Left lobe of liver (tissue), 2 donors: ENCODE data around the gene FZD8. TPM values are rescaled to one million over a fixed set of nuclear protein-coding genes. Genes with fewer than 3 reads are reported as not detected.
A peak's percentile ranks its signal among the peaks of the same experiment; 100 is the strongest.

Source experiments
- ATAC-seq: fragments of 200-7000 bp; cut with Tn5 transposase; one replicate; pipeline ENCODE4 v1.9.1; 2020; ENCODE audit warnings: mild to moderate bottlenecking, moderate library complexity
- DNase-seq: peaks from one replicate; pipeline ENCODE4 v3.0.0-alpha.2; 2020; ENCODE audit warnings: low spot score
- total RNA-seq: library from RNA; stranded (reverse); gene quantifications from one replicate; pipeline ENCODE4 v1.2.1, GENCODE V29; 2021
- donor health status: DM: no; HTN: no; CAD: no; lungs with moderate emphysema.
- donor health status: DM: no; HTN: yes; CAD: no.

The FZD8 gene
- total RNA-seq, 1 donor from 2014 or later, result 5.7 TPM

DNA sequence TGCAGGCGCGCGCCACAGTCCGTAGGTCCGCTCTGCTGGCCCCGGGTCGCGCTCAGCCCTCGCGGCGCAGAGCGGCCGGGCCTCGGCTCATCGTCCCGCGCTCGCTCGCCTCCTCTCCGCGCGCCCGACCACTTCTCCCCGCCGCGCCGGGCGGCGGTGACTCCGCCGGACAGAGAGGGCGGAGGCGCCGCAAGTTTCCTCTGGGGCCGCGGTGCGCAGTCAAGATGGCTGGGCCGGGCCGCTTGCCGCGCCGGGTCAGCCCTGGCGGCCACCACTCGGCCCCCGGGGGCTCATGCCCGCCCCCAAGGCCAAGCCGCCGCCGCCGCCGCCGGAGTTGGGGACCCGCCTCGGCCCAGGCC lies 441 bp downstream of the FZD8 start:
- ATAC-seq (peak; percentile 43), DNase-seq (no peak)

DNA sequence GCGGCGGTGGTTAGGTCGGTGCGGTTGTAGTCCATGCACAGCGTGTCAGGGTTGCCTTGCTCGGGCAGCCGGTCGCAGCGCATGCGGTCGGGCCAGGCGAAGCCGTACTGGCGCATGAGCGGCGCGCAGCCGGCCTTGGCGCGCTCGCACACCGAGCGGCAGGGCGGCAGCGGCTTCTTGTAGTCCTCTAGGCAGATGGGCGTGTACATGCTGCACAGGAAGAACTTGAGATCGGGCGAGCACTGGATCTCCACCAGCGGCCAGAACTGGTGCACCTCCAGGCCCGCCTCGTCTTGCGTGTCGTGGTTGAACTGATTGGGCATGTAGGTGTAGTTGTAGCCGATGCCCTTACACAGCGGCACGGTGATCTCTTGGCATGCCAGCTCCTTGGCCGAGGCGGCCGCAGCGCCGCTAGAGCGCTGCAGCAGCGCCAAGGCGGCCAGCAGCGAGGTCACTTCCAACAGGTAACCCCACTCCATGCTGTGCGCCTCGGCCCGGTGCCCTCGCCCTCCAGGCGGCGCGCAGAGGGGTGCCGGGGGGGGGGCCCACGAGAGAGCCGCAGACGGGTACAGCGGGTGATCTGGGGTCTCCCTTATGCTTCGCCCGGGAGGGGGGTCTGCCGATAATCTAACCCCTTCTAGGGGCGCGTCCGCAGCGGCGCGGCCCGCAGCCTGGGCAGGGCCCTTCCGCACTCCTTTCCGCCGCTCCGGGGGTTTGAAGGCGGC lies 983 bp downstream of the FZD8 start:
- peak; percentile 43 for ATAC-seq
- DNase-seq, result peak; percentile 74

DNA sequence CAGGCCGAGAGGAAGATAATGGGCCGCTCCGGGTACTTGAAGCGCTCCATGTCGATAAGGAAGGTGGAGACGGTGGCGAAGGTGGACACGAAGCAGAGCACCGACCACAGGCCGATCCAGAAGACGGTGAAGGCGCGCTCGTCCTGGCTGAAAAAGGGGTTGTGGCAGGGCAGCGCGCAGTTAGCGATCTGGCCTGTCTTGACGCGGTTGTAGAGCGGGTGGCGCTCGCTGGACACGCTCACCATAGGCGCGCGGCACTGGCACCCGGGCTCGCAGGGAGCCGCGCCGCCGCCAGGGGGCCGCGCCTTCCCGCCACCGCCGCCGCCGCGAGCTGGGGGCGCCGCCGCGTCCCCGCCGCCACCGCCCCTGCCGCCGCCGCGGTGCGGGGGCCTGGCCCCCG lies 1.6 kb downstream of the FZD8 start:
- peak; percentile 43 for ATAC-seq
- peak; percentile 75 for DNase-seq

DNA sequence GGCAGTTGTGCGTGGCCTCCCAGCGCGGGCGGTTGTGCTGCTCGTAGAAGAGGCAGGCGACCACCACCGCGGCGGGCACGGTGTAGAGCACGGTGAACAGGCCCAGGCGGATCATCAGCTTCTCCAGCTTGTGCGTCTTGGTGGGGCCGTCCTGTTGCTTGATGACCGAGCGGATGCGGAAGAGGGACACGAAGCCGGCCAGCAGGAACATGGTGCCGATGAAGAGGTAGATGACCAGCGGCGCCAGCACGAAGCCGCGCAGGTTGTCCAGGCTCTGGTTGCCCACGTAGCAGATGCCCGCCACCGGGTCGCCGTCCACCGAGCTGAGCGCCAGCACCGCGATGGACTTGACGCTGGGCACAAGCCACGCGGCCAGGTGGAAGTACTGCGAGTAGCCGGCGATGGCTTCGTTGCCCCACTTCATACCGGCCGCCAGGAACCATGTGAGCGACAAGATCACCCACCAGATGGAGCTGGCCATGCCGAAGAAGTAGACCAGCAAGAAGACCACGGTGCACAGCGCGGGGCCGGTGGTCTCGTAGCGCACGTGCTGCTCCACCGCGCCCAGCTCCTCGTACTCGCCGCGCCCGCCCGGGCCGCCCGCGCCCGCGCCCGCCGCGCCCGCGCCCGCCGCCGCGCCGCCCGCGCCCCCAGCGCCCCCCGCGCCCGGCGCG lies 2.2 kb downstream of the FZD8 start:
- DNase-seq (no peak), ATAC-seq (no peak)

DNA sequence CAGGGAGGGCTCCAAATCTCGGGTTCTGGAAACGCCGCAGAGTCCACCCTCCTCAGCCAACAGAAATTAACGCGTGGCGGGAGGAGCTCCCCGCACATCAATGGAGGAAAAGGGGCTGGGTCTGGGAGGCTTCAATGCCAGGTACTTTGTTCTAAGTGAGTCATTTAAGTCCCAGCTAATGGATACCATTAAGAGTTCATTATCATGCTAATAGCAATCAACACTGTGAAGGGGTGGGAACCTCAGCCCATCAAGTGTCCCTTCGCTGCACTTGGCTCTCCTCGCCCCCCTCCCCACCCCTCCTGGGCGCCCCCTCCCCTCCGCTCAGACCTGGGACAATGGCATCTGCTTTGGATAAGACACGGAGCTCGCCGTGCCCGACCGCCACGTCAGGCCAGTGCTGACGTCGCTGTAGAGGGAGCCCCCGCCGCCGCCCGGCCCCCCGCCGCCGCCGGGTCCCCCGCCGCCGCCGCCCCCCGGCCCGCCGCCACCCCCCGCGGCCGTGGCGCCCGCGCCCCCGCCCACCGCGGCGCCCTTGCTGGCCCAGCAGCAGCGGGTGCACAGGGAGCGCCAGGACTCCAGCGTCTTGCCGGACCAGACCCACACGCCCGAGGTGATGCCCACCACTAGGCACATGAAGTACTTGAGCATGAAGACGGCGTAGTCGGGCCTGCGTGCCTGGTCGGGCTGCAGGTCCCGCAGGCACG lies 2.9 kb downstream of the FZD8 start:
- ATAC-seq, result no peak
- no peak for DNase-seq

DNA sequence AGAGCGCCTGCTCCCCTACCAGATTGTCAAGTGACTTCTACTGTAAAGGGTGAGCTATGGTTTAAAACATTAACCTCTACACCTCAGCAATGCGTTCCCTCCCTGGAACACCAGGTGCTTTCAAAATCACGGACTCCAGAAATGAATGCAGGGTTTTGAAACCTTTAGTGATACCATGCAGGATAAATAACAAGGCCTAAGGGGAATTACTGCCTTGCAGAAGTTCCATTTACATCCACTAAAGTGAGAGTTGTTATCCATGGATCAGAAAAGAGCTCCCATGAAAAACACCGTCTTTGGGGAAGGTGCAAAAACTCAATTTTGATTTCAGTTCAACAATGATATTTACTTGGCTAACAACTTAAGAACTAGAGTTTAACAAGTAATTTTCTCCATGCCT lies 4.0 kb downstream of the FZD8 start:
- ATAC-seq, result no peak

DNA sequence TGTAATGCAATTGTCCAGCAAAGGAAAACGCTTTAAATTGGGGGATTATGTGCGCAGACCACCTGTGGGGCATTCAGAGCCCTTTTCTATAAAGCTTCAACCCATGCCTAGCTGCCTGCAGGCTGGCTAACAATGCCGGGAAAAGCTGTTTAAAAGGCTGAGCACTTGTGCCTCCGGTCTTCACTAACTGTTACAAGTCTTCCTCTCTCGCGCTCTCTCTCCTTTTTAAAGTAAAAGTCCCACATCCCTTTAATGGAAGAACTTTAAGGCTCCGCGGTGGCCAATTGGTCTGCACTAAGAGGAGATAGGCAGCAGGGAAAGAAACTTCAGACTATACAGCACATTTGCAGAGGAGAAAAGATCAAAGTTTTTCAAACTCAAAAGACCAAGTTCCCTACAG lies 4.6 kb downstream of the FZD8 start:
- ATAC-seq (no peak), DNase-seq (no peak)

More for the DNA sequence above, 4.0 kb downstream of the FZD8 start:
- DNase-seq, result no peak

DNA sequence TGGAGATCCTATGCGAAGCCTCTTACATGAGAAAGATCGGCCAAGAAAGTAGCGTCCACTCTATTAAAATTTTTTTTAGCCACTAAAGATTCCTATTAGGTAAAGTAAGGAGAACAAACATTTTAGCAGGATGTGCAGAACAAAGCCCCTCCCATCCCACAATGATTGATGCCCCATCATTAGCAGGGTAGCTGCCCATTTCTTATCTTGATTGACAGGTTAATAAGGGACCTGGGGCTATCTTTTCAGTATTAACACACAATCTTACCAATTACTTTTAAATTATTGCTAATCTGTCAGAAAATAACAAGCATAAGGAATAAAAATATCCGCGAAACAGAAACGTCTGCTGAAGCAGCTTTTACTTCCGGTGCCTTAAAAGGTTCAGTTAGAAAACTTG lies 5.1 kb downstream of the FZD8 start:
- ATAC-seq (no peak), DNase-seq (no peak)

DNA sequence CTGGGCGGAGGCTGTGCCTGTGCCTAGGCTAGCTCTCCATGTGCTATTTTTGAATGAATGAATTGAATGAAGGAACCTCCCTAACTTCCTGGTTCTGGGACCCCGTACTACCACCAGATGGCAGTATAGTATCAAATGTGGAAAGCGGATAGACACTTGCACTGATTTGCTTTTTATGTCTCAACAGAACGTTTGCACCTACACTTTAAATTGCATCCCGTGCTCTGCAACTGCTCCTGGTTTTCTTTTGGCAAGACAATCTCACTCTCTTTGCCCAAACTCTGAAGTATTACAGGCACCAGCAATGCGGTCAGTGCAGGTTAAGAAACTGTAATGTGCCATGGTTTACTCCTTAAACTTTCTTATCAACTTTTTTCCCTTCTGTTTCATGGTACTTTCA lies 6.5 kb downstream of the FZD8 start:
- ATAC-seq (peak; percentile 93), DNase-seq (no peak)

DNA sequence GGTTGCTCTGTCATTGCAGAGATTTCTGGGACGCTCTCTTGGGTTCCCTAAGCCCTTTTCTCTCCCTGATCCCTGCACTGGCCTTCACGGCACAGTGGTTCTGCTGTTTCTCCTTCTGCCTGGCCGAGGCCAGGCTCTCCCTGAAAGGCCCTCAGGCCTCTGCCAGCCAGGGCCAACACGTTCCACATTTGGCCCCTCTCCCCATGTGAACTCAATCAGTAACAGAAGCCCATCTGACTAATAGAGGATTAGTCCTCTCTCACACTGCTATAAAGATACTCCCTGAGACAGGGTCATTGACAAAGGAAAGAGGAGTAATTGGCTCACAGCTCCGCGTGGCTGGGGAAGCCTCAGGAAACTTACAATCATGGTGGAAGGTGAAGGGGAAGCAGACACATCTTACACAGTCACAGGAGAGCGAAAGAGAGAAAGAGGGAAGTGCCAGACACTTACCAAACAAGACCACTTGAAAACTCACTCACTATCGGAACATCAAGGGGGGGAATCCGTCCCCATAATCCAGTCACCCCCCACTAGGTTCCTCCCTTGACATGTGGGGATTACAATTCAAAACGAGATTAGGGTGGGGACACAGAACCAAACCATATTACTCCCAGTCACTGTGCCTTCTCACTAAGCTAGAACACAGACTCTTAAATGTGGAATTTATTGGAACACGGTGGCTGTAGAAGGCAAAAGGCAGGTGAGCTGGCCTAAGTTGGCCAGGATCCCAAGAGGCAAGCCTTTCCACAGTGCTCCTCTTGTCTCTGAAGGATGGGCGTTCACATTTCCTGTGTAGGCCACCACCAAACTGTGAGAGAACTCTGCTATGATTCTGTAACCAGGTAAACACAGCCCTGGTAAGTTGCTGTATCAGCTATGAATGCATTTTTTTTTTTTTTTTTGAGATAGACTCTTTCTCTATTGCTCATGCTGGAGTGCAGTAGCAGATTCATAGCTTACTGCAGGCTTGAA lies 8.8 kb downstream of the FZD8 start:
- ATAC-seq (no peak), DNase-seq (no peak)

DNA sequence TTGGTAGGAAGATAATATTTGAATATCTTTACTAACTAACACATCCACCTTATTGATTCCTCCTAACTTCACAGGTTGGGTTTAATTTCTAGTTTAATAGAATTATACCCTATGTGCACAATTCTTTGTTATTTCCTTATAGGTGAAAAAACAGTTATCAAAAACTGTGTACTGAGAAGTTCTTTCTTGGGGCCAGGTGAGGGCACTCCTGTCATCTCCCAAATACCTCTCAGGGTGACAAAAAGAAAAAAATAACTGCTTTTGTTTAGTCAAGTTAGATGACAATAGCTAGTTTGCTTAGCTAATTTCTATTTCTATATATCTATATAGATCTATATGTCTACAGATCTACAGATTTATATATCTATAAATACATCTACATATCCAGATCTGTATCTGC lies 10.1 kb downstream of the FZD8 start:
- no peak for ATAC-seq
- DNase-seq, result no peak

DNA sequence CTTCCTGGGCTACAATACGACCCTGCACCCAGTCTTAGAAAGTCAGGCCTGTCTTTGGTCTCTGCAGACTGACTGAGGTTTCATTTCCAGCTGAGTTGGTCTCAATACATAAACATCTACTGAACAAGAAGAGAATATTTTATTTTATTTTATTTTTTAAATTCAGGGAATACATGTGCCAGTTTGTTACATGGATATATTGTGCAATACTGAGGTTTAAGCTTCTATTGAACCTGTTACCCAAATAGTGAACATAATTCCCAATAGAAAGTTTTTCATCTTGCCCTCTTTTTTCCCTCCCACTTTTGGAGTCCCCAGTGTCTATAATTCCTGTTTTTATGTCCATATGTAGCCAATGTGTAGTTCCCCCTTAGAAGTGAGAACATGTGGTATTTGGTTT lies 10.7 kb downstream of the FZD8 start:
- ATAC-seq (no peak), DNase-seq (no peak)

DNA sequence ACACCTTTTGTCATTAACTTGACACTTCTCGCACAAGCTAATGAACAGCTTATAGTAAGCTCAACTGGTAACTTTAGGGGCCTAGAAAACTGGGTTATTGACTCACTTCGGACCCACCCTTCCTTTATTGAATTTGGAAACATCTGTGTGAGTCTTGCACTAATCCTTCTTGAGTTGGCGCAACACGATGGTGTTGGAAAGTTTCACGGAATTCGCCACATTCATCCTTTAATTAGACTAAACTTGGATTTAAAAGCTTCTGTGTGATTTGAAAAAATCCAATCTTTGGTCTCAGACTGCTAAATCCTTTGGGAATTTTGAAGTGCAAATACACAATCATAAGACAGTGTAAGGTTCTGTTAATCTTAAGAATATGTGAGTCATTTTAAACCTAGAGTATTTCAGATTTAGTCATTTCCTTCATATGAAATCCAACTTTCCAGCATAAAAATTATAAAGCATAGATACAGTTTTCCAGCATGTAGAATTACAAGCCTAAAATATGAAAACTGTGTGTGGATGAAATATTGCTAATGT lies 15.1 kb downstream of the FZD8 start:
- DNase-seq, result no peak
- no peak for ATAC-seq

DNA sequence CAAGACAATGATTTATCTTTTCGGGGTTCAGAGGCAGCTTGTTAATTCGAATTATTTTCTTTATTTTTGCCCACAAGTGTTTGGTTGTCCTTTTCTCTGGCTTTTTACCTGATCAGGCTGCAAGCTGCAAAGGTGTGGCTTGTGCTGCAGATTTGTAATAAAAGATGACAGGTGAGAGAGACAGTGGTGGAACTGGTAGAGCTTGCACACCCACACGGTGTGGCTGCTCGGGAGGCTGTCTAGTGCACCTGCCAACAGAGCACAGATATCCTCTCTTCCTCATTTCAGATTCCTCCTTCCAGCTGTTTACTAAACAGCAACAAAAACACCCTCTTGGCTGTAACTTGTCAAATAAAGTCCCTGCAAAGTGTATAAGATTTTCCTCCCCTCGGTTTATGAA lies 27.8 kb downstream of the FZD8 start:
- ATAC-seq, result no peak
- DNase-seq, result no peak

DNA sequence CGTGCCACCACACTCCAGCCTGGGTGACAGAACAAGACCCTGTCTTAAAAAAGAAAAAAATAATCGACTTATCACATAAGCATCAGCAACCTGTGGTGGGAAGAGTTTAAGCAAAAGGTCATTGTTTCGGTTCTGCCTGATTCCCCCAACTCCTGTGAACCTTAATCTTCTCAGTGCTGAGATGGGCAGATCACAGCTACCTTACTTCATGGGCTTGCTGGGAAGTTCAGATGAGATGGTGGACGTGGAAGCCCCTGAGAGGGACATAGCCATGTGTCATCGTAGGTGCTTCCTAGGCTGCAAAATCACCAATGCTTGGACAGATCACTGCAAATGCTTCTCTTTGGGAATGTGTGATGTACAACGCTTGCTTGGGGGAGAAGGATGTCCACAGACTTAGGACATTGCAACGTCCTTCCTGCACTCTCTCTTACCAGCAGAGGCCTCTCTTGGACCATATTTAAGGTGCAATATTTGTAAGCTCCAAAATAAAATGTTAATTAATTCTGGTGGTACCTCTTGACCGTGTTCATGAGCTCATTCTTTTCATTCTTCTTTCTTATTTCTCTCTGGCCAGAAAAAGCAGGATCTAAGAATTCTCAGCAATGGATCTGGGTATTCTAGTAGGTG lies 28.4 kb downstream of the FZD8 start:
- DNase-seq, result no peak
- ATAC-seq, result peak; percentile 56

DNA sequence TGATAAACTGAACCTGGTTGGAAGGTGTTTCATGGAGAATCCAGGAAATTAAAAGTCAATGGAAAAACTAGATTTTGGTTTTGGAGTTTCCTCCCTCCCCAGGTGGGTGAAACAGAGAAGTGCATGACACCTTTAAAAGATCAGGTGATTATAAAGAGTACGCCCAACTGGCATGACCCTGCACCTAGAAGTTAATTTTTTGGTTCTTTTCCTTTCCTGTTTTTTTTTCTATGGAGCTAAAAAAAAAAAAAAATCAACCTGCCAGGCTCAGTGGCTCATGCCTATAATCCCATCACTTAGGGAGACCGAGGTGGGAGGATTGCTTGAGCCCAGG lies 29.0 kb downstream of the FZD8 start:
- DNase-seq (no peak), ATAC-seq (peak; percentile 56)

DNA sequence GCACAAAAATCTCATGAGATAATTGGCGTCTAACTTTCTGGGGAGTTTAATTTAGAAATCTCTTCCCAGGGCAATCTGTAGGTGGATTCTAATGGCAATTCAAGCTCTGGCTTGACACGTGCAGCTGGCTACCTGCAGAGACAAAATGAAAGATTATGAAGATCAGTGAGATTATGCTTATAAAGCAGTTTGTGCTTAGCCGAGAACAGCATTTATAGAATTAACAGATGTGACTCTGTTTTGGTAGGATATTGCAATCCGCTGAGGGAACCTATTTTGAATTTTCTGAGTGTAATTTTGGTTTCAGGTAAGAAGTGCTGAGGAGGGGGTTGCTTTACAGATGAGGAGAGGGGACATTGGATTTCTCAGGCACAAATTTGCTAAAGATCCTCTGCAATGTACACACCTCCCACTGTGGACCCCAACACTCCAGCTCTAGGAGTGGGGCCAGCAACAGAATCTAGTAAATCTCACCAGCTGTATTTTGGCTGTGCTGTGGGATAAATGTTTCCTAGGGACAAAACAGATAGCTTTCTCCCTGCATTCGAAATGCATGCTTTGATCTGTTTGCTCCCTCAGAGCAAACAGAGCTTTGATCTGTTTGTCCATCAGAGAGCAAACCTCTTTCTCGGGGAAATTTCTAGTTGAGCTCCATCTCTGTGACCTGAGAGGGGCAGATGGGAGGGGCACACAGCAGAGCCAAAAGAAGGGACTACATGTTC lies 29.6 kb downstream of the FZD8 start:
- ATAC-seq (peak; percentile 91), DNase-seq (no peak)

DNA sequence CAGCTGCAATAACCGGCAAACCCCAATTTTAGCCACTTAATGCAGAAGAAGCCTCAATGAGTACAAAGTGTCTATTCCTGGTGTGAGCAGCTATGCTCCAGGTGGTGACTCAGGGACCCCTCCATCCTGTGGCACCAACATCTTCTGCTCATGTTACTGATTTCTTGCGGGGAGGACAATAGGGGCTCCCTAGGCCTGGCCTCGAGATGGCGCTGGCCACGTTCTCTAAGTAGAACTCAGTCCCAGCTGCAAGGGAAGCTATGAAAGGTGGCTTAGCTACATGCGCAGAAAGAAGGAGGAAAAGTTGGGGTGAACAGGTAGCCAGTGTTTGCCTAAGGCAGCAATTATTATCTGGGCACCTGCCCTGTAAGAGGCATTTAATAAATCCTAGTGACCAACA lies 30.3 kb downstream of the FZD8 start:
- DNase-seq (no peak), ATAC-seq (no peak)

DNA sequence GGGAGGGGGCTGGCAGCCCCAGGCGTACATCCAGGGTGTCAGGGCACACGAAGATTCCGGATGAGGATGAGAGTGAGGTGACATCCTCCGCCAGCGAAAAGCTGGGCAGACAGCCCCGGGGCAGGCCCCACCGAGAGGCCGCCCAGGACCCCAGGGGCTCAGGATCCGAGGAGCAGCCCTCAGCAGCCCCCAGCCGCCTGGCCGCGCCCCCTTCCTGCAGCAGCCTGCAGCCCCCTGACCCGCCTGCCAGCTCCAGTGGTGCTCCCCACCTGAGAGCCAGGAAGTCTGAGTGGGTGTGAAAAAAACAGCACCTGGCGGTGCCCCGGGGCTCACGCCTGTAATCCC lies 33.8 kb downstream of the FZD8 start:
- no peak for ATAC-seq

More for the DNA sequence above, 33.8 kb downstream of the FZD8 start:
- DNase-seq, result no peak
